ENCODE measurements around the gene HYCC2.
"Not testable (repeated sequence)": the region's sequence is repeated elsewhere in the genome, so short reads cannot be mapped to it uniquely, and the experiment has no call there.

Gene HYCC2

GRCh38 chr2:201100497-201100896 is 29.0 kb upstream of the HYCC2 start:
- Mint-ChIP-seq H3K9me3 (no peaks in the 10 kb centered on the region), H3K4me3 (no peak overlapping the region), H3K27ac (no peak overlapping the region), H3K4me1 (no peaks in the 10 kb centered on the region), H3K27me3 (no peaks in the 10 kb centered on the region), H3K36me3 (no peaks in the 10 kb centered on the region)

DNA sequence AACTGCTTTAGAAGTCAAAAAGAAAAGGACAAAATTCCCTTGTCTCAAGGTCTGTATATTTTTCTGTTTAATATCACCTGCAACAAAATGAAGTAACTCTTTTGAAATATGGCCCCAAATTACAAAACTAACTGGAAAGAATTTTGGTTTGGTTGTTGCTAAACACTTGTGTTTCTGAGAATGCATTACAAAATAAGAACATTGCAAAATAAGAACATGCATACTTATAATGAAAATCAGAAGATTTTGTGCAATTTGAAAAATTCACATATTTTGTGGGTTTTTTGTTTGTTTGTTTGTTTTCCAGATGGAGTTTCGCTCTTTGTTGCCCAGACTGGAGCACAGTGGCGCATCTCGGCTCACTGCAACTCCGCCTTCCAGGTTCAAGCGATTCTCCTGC is 22.1 kb upstream of the HYCC2 start:
- no peaks in the 10 kb centered on the region for H3K9me3 Mint-ChIP-seq
- no peak overlapping the region for H3K4me3 Mint-ChIP-seq

GRCh38 chr2:201090574-201090973 is 19.1 kb upstream of the HYCC2 start:
- peaks cover 2% of the 10 kb centered on the region for H3K36me3 Mint-ChIP-seq
- H3K9me3 Mint-ChIP-seq = no peaks in the 10 kb centered on the region
- H3K4me1 Mint-ChIP-seq = peaks cover 3% of the 10 kb centered on the region
- H3K4me3 Mint-ChIP-seq = no peak overlapping the region
- no peaks in the 10 kb centered on the region for H3K27me3 Mint-ChIP-seq
- no peak overlapping the region for H3K27ac Mint-ChIP-seq

More for the DNA sequence above, 22.1 kb upstream of the HYCC2 start:
- Mint-ChIP-seq H3K4me1 (peaks cover 3% of the 10 kb centered on the region), H3K27ac (no peak overlapping the region), H3K36me3 (peaks cover 2% of the 10 kb centered on the region), H3K27me3 (no peaks in the 10 kb centered on the region)

GRCh38 chr2:201084863-201085262 is 13.4 kb upstream of the HYCC2 start:
- H3K27ac Mint-ChIP-seq = no peak overlapping the region
- H3K27me3 Mint-ChIP-seq = no peaks in the 10 kb centered on the region
- peaks cover 11% of the 10 kb centered on the region for H3K4me1 Mint-ChIP-seq
- H3K4me3 Mint-ChIP-seq = no peak overlapping the region
- no peaks in the 10 kb centered on the region for H3K9me3 Mint-ChIP-seq
- peaks cover 2% of the 10 kb centered on the region for H3K36me3 Mint-ChIP-seq

- Mint-ChIP-seq H3K4me1 (peaks cover 43% of the 10 kb centered on the region), H3K27me3 (no peaks in the 10 kb centered on the region), H3K9me3 (no peaks in the 10 kb centered on the region), H3K4me3 (no peak overlapping the region), H3K36me3 (no peaks in the 10 kb centered on the region), H3K27ac (peak overlapping the region; percentile 23)
Observed at GRCh38 chr2:201074996-201075395, 3.5 kb upstream of the HYCC2 start.

DNA sequence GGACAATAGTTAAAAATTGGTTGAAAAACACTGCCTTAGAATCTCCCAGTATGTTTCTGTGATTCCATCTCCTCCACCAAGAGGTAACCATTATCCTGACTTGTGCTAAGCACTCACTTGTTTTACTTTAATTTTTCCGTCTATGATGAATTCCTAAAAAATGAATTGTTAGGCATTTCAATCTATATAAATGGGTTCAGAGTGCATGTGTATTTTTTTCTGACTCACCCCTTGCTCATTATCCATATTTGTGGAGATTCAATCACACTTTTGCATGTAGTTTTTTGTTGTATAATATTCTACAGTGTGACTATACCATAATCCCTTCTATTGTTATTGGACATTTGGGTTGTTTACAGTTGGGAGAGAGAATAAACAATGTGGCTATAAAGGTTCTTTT is 1.6 kb upstream of the HYCC2 start:
- Mint-ChIP-seq H3K27ac (peak overlapping the region; percentile 41), H3K4me1 (peaks cover 55% of the 10 kb centered on the region), H3K9me3 (no peaks in the 10 kb centered on the region), H3K27me3 (no peaks in the 10 kb centered on the region), H3K36me3 (no peaks in the 10 kb centered on the region), H3K4me3 (peak overlapping the region; percentile 83)

DNA sequence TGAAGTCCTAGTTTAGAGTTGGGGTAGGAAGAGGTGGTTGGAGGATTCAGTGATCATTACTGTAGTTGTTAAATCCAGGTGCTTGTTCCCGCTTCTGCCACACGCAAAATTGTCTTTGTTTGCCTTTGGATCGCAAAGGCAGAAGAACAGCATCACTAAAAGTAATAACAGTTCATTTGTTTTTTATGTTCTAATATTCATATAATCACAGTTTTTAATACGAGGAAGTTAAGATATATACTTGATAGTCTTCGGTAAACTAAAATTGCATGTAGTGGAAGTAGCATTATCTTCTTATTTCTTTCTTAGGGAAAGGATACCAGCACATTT is 695 bp upstream of the HYCC2 start:
- Mint-ChIP-seq H3K36me3 (no peaks in the 10 kb centered on the region), H3K4me1 (peaks cover 59% of the 10 kb centered on the region), H3K27me3 (no peaks in the 10 kb centered on the region), H3K27ac (peak overlapping the region; percentile 95), H3K4me3 (peak overlapping the region; percentile 98), H3K9me3 (no peaks in the 10 kb centered on the region)

DNA sequence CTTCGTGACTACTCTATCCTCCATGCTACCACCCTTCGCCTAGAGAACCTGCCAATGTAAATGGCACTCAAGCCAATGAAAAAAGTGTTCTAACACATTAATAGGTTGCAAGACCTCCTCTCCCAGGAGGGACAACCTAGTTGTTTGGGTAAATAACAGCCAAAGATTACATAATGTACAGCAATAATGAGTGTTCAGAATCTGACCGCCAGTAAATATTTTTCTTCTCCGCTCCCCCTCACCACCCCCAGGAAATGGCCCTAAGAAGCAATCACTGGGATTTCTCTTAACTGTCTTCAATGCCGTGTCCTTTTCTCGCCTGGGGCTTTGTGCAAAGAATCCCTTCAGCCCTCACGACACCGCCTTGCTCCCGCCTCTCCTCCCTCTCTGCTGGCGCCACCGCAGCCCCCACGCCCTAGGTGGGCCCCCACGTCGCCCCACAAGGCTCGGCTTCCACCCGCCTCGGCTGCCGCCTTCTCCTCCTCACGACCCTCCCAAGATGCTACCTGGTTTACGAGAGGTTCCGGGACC is 458 bp downstream of the HYCC2 start:
- peaks cover 66% of the 10 kb centered on the region for H3K4me1 Mint-ChIP-seq

DNA sequence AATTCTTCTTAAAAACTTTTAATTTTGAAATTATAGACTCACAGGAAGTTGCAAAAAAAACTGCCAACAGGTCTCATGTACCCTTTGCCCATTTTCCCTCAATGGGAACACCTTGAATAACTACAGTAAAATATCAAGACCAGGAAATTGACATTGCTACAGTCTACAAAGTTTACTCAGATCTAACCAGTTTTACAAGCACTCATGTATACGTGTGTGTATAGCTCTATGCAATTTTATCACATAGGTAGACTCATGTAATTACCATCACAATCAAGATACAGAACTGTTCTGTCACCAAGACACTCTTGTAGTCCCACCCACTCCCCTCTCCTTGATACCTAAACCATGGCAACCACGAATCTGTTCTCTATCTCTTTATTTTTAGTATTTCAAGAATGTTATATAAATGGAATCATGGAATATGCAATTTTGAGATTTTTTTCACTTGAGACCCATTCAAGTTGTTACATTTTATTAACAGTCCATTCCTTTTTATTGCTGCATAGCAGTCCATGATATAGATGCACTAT is 6.6 kb downstream of the HYCC2 start:
- H3K9me3 Mint-ChIP-seq = no peaks in the 10 kb centered on the region
- H3K4me3 Mint-ChIP-seq = no peak overlapping the region
- no peak overlapping the region for H3K27ac Mint-ChIP-seq
- peaks cover 2% of the 10 kb centered on the region for H3K36me3 Mint-ChIP-seq
- H3K27me3 Mint-ChIP-seq = no peaks in the 10 kb centered on the region
- H3K4me1 Mint-ChIP-seq = peaks cover 64% of the 10 kb centered on the region

More for the DNA sequence above, 458 bp downstream of the HYCC2 start:
- H3K27ac Mint-ChIP-seq = peak overlapping the region; percentile 95
- H3K4me3 Mint-ChIP-seq = peak overlapping the region; percentile 98
- H3K36me3 Mint-ChIP-seq = no peaks in the 10 kb centered on the region
- H3K27me3 Mint-ChIP-seq = no peaks in the 10 kb centered on the region
- H3K9me3 Mint-ChIP-seq = no peaks in the 10 kb centered on the region

DNA sequence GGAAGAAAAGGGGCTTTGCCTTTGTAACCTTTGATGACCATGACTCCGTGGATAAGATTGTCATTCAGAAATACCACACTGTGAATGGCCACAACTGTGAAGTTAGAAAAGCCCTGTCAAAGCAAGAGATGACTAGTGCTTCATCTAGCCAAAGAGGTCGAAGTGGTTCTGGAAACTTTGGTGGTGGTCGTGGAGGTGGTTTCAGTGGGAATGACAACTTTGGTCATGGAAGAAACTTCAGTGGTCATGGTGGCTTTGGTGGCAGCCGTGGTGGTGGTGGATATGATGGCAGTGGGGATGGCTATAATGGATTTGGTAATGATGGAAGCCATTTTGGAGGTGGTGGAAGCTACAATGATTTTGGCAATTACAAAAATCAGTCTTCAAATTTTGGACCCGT is 8.0 kb downstream of the HYCC2 start:
- not testable (repeated sequence) for H3K36me3 Mint-ChIP-seq, H3K9me3 Mint-ChIP-seq, H3K4me3 Mint-ChIP-seq, H3K27me3 Mint-ChIP-seq
- H3K27ac Mint-ChIP-seq = peak overlapping the region; percentile 87
- H3K4me1 Mint-ChIP-seq = peaks cover 64% of the 10 kb centered on the region

- Mint-ChIP-seq H3K4me3 (no peak overlapping the region), H3K27me3 (no peaks in the 10 kb centered on the region), H3K36me3 (peaks cover 2% of the 10 kb centered on the region), H3K9me3 (no peaks in the 10 kb centered on the region), H3K4me1 (peaks cover 48% of the 10 kb centered on the region), H3K27ac (no peak overlapping the region)
Observed at GRCh38 chr2:201059961-201060755, 11.3 kb downstream of the HYCC2 start.

- Mint-ChIP-seq H3K27ac (no peak overlapping the region), H3K4me3 (no peak overlapping the region), H3K27me3 (no peaks in the 10 kb centered on the region), H3K4me1 (peaks cover 42% of the 10 kb centered on the region), H3K36me3 (peaks cover 2% of the 10 kb centered on the region), H3K9me3 (no peaks in the 10 kb centered on the region)
Observed at GRCh38 chr2:201058914-201059313, 12.6 kb downstream of the HYCC2 start.

DNA sequence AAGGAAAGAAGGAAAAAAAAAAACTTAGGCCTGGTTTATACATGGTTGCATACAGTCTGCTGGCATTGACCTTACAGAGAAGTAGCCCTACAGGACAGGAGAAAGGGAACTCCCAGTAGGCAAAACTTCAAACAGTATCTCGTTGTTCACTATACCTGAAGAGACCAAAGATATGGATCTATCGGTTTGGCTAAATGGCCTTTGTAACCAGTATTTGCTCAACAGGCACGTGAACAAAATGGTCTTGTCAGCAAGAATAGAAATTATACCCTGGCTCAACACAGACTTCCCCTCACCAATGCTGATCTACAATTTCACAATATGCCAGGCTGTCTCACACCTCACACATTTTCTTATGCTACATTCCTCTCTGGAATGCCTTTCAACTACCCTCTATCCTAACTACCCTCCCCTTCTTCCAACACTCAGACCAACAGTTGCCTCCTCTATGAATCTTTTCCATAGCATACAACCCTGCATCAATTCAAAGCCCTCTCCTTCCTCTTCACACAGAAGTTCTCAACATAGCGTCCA is 13.7 kb downstream of the HYCC2 start:
- Mint-ChIP-seq H3K4me1 (peaks cover 38% of the 10 kb centered on the region), H3K27ac (peak overlapping the region; percentile 19), H3K36me3 (peaks cover 3% of the 10 kb centered on the region), H3K9me3 (no peaks in the 10 kb centered on the region), H3K27me3 (no peaks in the 10 kb centered on the region), H3K4me3 (no peak overlapping the region)

- peaks cover 7% of the 10 kb centered on the region for H3K36me3 Mint-ChIP-seq
- H3K4me3 Mint-ChIP-seq = no peak overlapping the region
- H3K9me3 Mint-ChIP-seq = no peaks in the 10 kb centered on the region
- H3K4me1 Mint-ChIP-seq = peaks cover 45% of the 10 kb centered on the region
- peak overlapping the region; percentile 27 for H3K27ac Mint-ChIP-seq
- no peaks in the 10 kb centered on the region for H3K27me3 Mint-ChIP-seq
Observed at GRCh38 chr2:201057087-201057521, 14.4 kb downstream of the HYCC2 start.

DNA sequence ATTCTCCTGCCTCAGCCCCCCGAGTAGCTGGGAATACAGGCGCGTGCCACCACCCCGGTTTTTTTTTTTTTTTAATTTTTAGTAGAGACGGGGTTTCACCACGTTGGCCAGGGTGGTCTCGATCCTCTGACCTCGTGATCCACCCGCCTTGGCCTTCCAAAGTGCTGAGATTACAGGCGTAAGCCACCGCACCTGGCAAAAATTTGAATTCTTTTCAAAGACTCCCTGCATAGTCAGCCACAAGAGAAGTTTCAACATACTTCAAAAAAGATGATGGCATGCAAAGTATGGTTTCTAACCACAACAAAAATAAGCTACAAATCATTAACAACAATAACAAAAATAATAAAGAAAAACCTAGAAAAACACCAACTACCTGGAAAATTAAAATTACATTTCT is 22.0 kb downstream of the HYCC2 start:
- H3K4me3 Mint-ChIP-seq = no peak overlapping the region
- peaks cover 8% of the 10 kb centered on the region for H3K9me3 Mint-ChIP-seq
- H3K36me3 Mint-ChIP-seq = peaks cover 25% of the 10 kb centered on the region
- H3K27me3 Mint-ChIP-seq = no peaks in the 10 kb centered on the region
- peaks cover 50% of the 10 kb centered on the region for H3K4me1 Mint-ChIP-seq
- H3K27ac Mint-ChIP-seq = no peak overlapping the region

DNA sequence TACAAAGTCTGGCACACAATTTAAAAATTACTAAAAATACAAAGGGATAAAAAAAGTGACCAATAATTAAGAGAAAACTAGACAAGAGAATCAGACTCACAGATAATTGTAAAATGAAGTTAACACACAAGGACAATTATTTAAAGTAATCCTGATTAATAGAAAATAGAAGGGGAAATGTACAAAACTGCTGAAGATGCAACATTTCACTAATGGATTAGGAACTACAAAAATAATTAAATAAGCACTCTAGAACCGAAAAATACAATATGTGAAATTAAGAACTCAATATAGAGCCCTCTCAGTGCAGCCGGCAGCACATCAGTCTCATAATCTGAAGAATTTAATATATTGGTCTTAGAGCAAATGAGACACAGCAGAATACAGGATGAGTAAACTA is 24.6 kb downstream of the HYCC2 start:
- Mint-ChIP-seq H3K9me3 (peaks cover 8% of the 10 kb centered on the region), H3K4me1 (peaks cover 34% of the 10 kb centered on the region), H3K36me3 (peaks cover 23% of the 10 kb centered on the region), H3K4me3 (no peak overlapping the region), H3K27ac (no peak overlapping the region), H3K27me3 (no peaks in the 10 kb centered on the region)

All from activated naive CD4-positive, alpha-beta T cell treated with anti-CD3 and anti-CD28 coated beads, Interleukin-2, amount 50 U/mL, for 24 hours (primary cell).